Measurements from ENCODE around the gene XXYLT1. TPM values are rescaled to one million over a fixed set of nuclear protein-coding genes. Genes with fewer than 3 reads are reported as not detected.

The XXYLT1 gene
- total and polyA plus RNA-seq, 9 of the 15 experiments (the other 6 are each of a cell fraction or from before 2014, with no cell fraction given): 1.9 to 18.9 (median 15.0) TPM

DNA sequence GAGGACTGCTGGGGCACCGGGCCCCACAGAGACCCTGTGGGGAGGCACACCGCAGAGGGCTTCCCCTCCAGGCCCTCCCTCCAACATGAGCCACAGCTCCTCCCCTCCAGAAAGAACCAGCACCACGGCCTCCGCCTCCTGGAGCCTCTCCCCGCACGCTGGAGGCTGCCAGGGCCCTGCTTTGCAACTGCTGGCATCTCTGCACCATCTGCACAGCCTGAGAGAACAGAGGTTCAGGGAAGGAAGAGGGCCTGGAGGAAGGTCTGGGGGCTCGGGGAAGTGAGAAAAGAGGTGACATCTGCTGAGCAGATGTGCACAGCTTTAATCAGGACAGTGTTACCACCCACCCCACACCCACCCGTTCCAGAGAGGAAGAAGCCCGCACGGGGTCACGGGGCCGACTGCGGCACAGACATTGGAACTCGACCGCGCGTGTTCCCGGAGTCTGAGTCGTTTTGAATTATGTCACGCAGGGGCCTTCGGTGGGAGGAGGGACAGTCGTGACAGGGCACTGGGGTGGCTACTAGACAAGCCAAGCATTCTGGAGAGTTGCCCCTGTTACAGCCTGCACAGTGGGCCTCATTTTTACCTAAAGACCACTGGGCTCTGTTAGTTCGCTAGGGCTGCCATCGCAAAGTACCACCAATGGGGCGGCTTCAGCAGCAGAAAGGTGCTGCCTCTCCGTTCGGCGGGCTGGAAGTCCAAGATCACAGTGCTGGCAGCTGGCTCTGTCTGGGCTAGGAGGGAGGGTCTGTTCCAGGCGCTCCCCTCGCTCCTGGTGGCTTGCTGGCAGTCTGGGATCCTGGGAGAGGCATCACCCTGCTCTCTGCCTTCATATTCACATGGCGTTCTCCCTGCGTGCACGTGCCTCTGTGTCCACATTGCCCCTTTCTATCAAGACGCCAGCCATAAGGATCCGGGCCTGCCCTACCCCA is 194.8 kb downstream of the XXYLT1 start (continued):
- TF ChIP-seq CEBPG (CRISPR knock-in tag; IDR thresholded peaks at IDR 0.05) (no peak), CEBPG (tag; conservative IDR thresholded peaks at IDR 0.05 in 1 of 2, IDR thresholded peaks at IDR 0.05 in 1 of 2) (no peak), GABPB1 (CRISPR knock-in tag; IDR thresholded peaks at IDR 0.05) (no peak), FOXA3 (CRISPR knock-in tag; conservative IDR thresholded peaks at IDR 0.05 in 1 of 2, IDR thresholded peaks at IDR 0.05 in 1 of 2) (no peak), ZNF668 (CRISPR knock-in tag; IDR thresholded peaks at IDR 0.05) (no peak)

DNA sequence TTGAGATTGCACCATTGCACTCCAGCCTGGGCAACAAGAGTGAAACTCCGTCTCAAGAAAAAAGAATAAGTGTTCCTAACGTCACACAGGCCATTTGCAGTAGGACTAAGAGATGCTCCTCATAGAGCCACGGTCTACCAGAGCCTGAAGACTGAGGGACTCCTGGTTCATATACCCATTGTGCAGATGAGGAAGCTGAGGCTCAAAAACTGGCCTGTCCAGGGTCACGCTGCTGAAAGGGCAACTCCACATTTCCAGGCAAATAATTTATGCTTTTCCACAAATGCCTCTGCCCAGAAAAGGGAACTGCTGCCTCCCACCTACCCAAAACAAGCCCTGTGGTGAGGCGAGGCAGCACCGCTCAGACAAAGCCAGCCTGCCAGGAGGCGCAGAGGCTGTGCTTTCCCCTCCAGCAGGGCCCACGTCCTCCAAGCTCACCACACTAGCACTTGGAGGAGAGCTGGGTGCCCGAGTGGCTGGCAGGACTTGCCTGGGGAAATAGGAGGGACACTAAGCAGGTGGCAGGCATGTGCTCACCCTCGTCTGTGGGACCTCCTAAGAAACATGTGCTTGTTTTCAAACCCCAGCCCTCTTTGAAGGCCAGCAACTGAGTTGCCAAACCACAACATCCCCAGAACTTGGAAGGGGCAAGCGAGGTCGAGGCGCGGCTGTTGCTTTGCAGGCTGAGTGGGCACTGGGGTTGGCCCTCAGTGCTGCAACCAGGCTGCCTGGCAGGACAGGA is 195.6 kb downstream of the XXYLT1 start:
- ATAC-seq: no peak
- 56% methylated on average over 13 of the region's 14 CpGs for WGBS (ENCODE audit: insufficient coverage, low coverage, missing lambda C conversion rate)
- no peak for FAIRE-seq
- no peak overlapping the region for H3K4me2 ChIP-seq (ENCODE audit: insufficient read depth, low read length)
- H3K79me2 ChIP-seq (ENCODE audit: control insufficient read depth, insufficient read depth, low read length): no peaks in the 10 kb centered on the region
- H3K9ac ChIP-seq (ENCODE audit: insufficient read depth in 1 of 2, low read depth in 2 of 2, low read length in 2 of 2): no peak overlapping the region
- H3K9me3 ChIP-seq (replicated peaks; ENCODE audit: control insufficient read depth, insufficient read depth, low read depth, low read length): no peaks in the 10 kb centered on the region
- intact Hi-C loops (cut with micrococcal nuclease) (no loop called here), in situ Hi-C loops (cut with MboI) (no loop called here)
- ChIA-PET POLR2A (no interaction called here), CTCF (ENCODE audit: low intra/inter-chr PET ratio) (interaction anchor here (0.6 kb wide), 1 partner anchor 70 kb away, joined by 3 read pairs; no protein-coding TSS in a partner anchor)
- H3K27me3 ChIP-seq (ENCODE audit: control insufficient read depth in 2 of 2, insufficient read depth in 2 of 2, low read length in 2 of 2): no peaks in the 10 kb centered on the region
- no peak overlapping the region for H3K4me3 ChIP-seq
- no peak for DNase-seq (ENCODE audit: extremely low read depth in 1 of 4, low spot score in 3 of 4)
- no TSS peak for BruUV-seq (replicated peaks)
- H3K4me1 ChIP-seq (replicated peaks in 1 of 2; ENCODE audit: control insufficient read depth in 2 of 2, insufficient read depth in 2 of 2, low read length in 2 of 2): peaks cover 0 to 28% of the 10 kb centered on the region in 2 experiments; a peak in 2 of 5 replicates
- H3K9me1 ChIP-seq (ENCODE audit: control insufficient read depth, insufficient read depth, low read length): no peaks in the 10 kb centered on the region
- no peak overlapping the region for H2AFZ ChIP-seq (ENCODE audit: low read depth, low read length)
- H4K20me1 ChIP-seq (replicated peaks; ENCODE audit: control insufficient read depth, insufficient read depth, low read length): no peaks in the 10 kb centered on the region; the same call in none of the 2 replicates
- H3K27ac ChIP-seq (ENCODE audit: extremely low read depth, low read depth, low read length): no peak overlapping the region
- H3K36me3 ChIP-seq (ENCODE audit: control insufficient read depth, insufficient read depth, low read length): no peaks in the 10 kb centered on the region
- TF ChIP-seq ZNF699 (CRISPR knock-in tag; IDR thresholded peaks at IDR 0.05; ENCODE audit: insufficient replicate concordance) (no peak), MYC (IDR thresholded peaks at IDR 0.05; ENCODE audit: low read depth, low read length) (no peak), MYC (CRISPR knock-in tag; IDR thresholded peaks at IDR 0.05; ENCODE audit: borderline replicate concordance, low read depth) (no peak), DACH1 (IDR thresholded peaks at IDR 0.05; ENCODE audit: partially characterized antibody) (no peak), KDM1A (IDR thresholded peaks at IDR 0.05) (peak in 1 of 2 experiments; percentile 44; a peak in 1 of 4 replicates), NCOA4 (IDR thresholded peaks at IDR 0.05; ENCODE audit: partially characterized antibody) (no peak), KDM5B (IDR thresholded peaks at IDR 0.05; ENCODE audit: insufficient replicate concordance, low read depth, low read length) (no peak), BCOR (IDR thresholded peaks at IDR 0.05) (peak; percentile 58; the same call in 1 of the 2 replicates), JUND (IDR thresholded peaks at IDR 0.05; ENCODE audit: borderline replicate concordance, low read depth, low read length) (no peak), JUND (tag; IDR thresholded peaks at IDR 0.05; ENCODE audit: borderline replicate concordance, low read depth, low read length) (no peak)
- TF ChIP-seq, protein P1, sequence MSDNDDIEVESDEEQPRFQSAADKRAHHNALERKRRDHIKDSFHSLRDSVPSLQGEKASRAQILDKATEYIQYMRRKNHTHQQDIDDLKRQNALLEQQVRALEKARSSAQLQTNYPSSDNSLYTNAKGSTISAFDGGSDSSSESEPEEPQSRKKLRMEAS (CRISPR knock-in tag; IDR thresholded peaks at IDR 0.05): peak; percentile 72

Measured in K562 (cell line).